Measurements from ENCODE around the gene PRKAG3. TPM values are rescaled to one million over a fixed set of nuclear protein-coding genes. Genes with fewer than 3 reads are reported as not detected.

The PRKAG3 gene
- total and polyA plus RNA-seq, 4 donors, result 0.01 TPM; not detected in 3

DNA sequence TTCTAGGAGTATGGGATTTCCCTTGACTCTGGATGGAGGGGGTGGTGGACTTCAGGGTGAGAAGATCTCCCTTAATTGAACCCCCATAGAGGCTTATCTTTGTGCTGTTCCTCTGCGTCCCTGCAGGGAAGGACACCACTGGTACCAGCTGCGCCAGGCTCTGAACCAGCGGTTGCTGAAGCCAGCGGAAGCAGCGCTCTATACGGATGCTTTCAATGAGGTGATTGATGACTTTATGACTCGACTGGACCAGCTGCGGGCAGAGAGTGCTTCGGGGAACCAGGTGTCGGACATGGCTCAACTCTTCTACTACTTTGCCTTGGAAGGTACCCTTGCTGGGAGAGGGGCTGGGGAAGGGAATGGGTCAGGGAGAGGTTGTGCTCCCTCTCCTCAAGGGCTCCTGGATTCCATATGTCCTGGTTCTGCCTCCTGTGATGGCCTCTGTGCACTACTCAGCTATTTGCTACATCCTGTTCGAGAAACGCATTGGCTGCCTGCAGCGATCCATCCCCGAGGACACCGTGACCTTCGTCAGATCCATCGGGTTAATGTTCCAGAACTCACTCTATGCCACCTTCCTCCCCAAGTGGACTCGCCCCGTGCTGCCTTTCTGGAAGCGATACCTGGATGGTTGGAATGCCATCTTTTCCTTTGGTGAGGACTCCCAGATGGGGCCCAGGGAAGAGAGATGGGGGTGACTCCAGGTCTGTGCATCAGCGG is 19.3 kb downstream of the PRKAG3 start:
- no peak for ATAC-seq (ENCODE audit: insufficient read depth, low FRiP score)
- no peak overlapping the region for H3K4me3 ChIP-seq
- TF ChIP-seq CTCF (IDR thresholded peaks at IDR 0.05; ENCODE audit: control extremely low read depth, extremely low read depth), result no peak
- no peak overlapping the region for H3K27ac ChIP-seq (ENCODE audit: low read depth in 1 of 2, low read length in 1 of 2)
- no peaks in the 10 kb centered on the region for H3K4me1 ChIP-seq (ENCODE audit: control insufficient read depth in 5 of 5, insufficient read depth in 5 of 5, low read length in 5 of 5)
- no peaks in the 10 kb centered on the region for H3K9me3 ChIP-seq (ENCODE audit: control insufficient read depth in 4 of 4, insufficient read depth in 3 of 4, low read length in 3 of 4)
- H3K36me3 ChIP-seq (ENCODE audit: control insufficient read depth in 4 of 4, insufficient read depth in 4 of 4, low read length in 4 of 4), result peaks cover 0 to 33% (median 25%) of the 10 kb centered on the region in 4 donors
- DNase-seq, result no peak
- 95 to 96% methylated on average over 21 of the region's 21 CpGs for WGBS, 2 donors
- H3K9ac ChIP-seq (ENCODE audit: insufficient read depth in 1 of 2, low read length in 2 of 2), result no peak overlapping the region
- no peaks in the 10 kb centered on the region for H3K27me3 ChIP-seq (ENCODE audit: control insufficient read depth in 3 of 3, insufficient read depth in 3 of 3, low read length in 2 of 3)

- ATAC-seq (ENCODE audit: insufficient read depth, low FRiP score), result no peak
- peaks cover 0 to 29% (median 24%) of the 10 kb centered on the region in 4 donors for H3K36me3 ChIP-seq (ENCODE audit: control insufficient read depth in 4 of 4, insufficient read depth in 4 of 4, low read length in 4 of 4)
- TF ChIP-seq CTCF (IDR thresholded peaks at IDR 0.05; ENCODE audit: control extremely low read depth, extremely low read depth), result no peak
- H3K27ac ChIP-seq (ENCODE audit: low read depth in 1 of 2, low read length in 1 of 2), result no peak overlapping the region
- no peak for DNase-seq
- H3K27me3 ChIP-seq (ENCODE audit: control insufficient read depth in 3 of 3, insufficient read depth in 3 of 3, low read length in 2 of 3), result no peaks in the 10 kb centered on the region
- WGBS, 2 donors, result 45 to 71% methylated on average over 4 of the region's 4 CpGs
- H3K9me3 ChIP-seq (ENCODE audit: control insufficient read depth in 4 of 4, insufficient read depth in 3 of 4, low read length in 3 of 4), result no peaks in the 10 kb centered on the region
- H3K4me3 ChIP-seq, result no peak overlapping the region
- peaks cover 0 to under 1% (median 0%) of the 10 kb centered on the region in 5 donors for H3K4me1 ChIP-seq (ENCODE audit: control insufficient read depth in 5 of 5, insufficient read depth in 5 of 5, low read length in 5 of 5)
- H3K9ac ChIP-seq (ENCODE audit: insufficient read depth in 1 of 2, low read length in 2 of 2), result no peak overlapping the region
Observed at GRCh38 chr2:218811382-218811781, 20.2 kb downstream of the PRKAG3 start.

- Histone ChIP-seq H3K4me3 (no peak overlapping the region), H3K27ac (ENCODE audit: low read depth in 1 of 2, low read length in 1 of 2) (no peak overlapping the region), H3K9me3 (ENCODE audit: control insufficient read depth in 4 of 4, insufficient read depth in 3 of 4, low read length in 3 of 4) (no peaks in the 10 kb centered on the region), H3K27me3 (ENCODE audit: control insufficient read depth in 3 of 3, insufficient read depth in 3 of 3, low read length in 2 of 3) (no peaks in the 10 kb centered on the region), H3K36me3 (ENCODE audit: control insufficient read depth in 4 of 4, insufficient read depth in 4 of 4, low read length in 4 of 4) (peaks cover 0 to 24% (median 18%) of the 10 kb centered on the region in 4 donors), H3K9ac (ENCODE audit: insufficient read depth in 1 of 2, low read length in 2 of 2) (no peak overlapping the region), H3K4me1 (ENCODE audit: control insufficient read depth in 5 of 5, insufficient read depth in 5 of 5, low read length in 5 of 5) (peaks cover 0 to 10% (median 0%) of the 10 kb centered on the region in 5 donors)
- ATAC-seq (ENCODE audit: insufficient read depth, low FRiP score) (no peak), DNase-seq (no peak)
- 66 to 69% methylated on average over 2 of the region's 2 CpGs for WGBS, 2 donors
- no peak for TF ChIP-seq CTCF (IDR thresholded peaks at IDR 0.05; ENCODE audit: control extremely low read depth, extremely low read depth)
Observed at GRCh38 chr2:218810256-218810655, 21.3 kb downstream of the PRKAG3 start.
